ENCODE measurements around the gene ABAT. TPM values are rescaled to one million over a fixed set of nuclear protein-coding genes. Genes with fewer than 3 reads are reported as not detected.

The ABAT gene
- total RNA-seq, 1 donor from 2014 or later, result 1.4 TPM

DNA sequence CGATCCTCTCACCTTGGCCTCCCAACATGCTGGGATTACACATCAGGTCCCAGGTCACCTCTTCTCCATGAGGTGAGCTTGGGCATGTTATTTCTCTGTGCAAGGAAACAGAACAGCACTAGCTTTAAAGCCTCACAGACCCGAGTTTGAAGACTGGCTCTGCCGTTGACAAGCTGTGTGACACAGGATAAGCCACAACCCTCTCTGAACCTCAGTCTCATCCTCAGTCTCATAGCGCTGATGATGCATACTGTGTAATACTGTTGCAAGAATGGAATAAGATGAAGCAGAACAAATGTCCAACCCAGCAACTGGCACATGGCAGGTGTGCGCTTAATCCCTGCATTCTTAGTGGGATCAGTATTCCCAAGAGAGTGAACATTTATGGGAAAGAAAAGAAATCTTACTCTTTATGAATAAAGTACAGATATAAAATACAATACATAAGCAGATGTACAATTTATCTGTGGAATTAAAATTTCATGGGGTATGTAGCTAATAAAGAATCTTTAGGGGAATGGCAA lies 43.5 kb downstream of the ABAT start:
- DNase-seq, result no peak

DNA sequence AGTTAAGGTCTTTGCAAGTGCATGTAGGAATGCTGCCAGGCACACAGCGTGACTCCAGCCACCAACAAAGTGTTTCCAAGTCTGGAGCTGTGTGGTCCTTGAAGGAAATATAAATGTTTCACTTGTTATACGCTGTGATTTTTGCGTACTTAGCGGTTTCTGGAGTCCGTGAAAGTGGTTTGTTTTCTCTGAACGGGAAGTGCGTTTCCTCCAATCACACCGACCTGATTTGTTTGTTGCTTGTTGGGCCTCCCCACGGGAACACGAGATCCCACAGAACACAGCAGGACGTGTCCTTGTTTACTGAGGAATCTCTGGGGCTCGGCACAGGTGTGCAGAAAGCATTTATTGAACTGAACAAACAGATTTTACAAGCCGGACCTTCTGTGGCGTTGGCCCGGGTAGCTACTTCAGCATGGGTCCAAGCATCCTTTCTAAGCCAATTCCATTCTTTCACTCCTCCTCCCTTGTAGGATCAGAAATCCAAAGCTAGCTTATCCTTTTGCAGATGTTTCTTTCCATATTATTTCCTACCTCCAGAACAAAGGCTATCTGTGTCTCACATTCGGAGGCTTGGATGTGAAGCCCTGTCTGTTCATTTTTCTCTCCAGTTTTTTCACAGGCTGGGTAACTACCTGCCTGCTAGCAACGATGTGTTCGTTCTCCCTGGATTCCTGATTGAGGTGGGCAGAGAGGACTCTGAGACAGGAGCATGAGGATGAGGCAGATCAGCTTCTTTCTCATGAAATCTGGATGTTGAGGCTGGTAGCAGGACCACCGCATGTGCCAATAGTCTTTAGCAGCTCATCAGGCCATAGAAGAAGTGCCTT lies 44.6 kb downstream of the ABAT start:
- DNase-seq, result no peak

- DNase-seq, result no peak
These were observed 45.9 kb downstream of the ABAT start for GRCh38 chr16:8720080-8720966.

DNA sequence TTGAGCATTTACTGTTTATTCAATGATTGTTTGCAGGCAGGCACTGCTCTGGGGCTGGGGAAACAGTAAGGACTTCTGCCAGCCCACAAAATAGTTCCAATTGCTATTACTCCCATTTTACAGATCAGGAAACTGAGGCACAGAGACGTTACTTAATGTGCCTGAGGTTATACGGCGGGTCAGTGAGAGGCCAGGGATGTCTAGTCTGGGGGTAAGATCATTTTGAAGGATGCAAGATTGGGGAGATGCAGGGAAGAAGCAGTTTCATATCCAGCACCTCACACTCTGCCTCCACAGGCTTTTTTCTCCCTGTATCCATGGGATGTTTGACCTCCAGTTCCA lies 46.5 kb downstream of the ABAT start:
- DNase-seq, result no peak

GRCh38 chr16:8721336-8722024 lies 47.1 kb downstream of the ABAT start:
- no peak for DNase-seq

- DNase-seq, result no peak
These were observed 47.6 kb downstream of the ABAT start for GRCh38 chr16:8722025-8722348.

- no peak for DNase-seq
These were observed 51.2 kb downstream of the ABAT start for GRCh38 chr16:8725513-8726178.

DNA sequence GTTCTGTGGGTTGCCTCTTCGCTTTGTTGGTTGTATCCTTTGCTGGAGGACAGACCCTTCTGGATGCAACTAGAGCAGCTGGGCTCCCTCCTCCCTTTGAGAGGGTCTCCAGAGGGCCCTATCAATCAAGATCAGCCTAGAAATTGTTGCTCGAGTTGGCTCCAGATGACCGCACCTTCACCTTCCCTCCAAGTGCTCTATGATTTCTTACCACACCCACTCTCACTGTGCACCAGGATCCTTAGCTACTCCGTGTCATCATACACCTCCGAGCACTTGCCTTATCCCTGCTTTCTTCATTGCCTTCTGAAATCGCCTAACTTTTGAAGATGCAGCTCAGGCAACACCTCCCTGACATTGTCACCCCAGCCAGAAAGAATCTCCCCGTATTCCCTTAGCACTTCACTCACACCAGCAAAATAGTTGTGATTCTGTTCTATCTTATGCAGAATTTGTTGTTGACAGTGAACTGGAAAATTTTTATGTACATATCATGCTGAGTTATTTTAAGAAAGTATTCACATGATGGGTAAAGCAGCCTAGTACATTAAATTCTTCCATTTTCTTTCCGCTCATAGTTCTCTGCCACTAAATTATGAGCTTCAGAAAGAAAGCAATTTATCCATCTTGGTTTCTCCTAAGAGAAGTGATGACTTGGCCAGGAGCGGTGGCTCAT lies 52.9 kb downstream of the ABAT start:
- DNase-seq, result no peak

GRCh38 chr16:8727857-8728618 lies 53.6 kb downstream of the ABAT start:
- no peak for DNase-seq

DNA sequence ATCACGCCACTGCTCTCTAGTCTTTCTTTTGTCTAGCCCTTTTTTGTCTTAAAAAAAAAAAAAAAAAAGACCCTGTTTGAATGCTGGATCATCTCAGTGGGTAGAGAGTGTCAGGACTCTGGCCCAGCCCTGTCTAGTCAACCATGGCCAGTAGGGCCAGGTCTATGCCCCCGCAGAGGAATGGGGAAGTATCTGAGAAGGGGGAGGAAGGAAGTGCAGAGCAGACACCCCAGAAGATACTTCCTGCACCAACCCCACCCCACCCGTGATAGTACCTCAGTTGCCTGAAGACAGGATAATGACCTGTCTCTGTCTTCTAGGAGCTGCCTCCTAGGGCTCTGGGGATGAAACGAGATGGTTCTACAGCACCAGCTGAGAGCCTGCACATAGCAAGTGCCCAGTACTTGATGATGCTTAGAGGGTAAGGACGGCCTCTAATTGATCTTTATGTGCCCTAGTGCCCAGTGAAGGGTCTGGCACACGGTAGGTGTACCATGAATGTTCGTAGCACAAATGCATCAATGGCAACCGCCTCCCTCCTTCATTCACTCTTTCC lies 55.4 kb downstream of the ABAT start:
- DNase-seq, result no peak

GRCh38 chr16:8730335-8730915 lies 56.0 kb downstream of the ABAT start:
- DNase-seq, result no peak

- no peak for DNase-seq
These were observed 59.6 kb downstream of the ABAT start for GRCh38 chr16:8733849-8734540.

GRCh38 chr16:8735574-8735973 lies 61.2 kb downstream of the ABAT start:
- DNase-seq, result no peak

GRCh38 chr16:8736123-8736668 lies 61.8 kb downstream of the ABAT start:
- DNase-seq, result no peak

GRCh38 chr16:8739151-8739550 lies 64.7 kb downstream of the ABAT start:
- DNase-seq, result no peak

DNA sequence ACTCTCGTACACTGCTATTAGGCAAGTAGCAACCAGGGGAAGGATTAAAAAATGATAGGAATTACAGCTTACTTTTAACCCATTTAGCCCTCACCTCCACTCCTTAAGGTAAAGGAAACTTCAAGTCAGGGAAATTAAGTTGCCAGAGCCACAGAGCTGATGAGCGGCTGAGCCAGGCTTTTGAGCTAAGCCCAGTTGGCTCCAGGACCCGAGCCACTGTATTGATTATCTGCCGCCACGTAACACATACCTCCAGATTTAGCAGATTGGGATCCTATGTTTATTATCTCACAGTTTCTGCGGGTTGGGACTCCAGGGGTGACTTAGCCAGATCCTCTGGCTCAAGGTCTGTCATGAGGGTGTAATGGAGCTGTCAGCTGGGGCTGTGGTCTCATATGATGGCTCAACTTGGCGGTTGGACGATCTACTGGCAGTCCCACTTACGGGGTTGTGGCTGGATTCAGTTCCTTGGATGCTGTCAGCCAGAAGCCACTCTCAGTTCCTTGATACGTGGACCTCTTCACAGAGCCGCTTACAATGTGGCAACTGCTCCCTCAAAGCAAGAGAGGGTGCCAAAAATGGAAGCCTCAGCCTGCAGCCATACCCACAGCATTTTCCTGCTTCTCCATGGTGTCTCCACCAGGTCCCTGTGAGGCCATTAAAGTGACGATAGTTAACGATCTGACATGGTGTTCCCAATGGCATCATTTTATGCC lies 65.7 kb downstream of the ABAT start:
- no peak for DNase-seq

- no peak for DNase-seq
These were observed 66.4 kb downstream of the ABAT start for GRCh38 chr16:8740775-8741355.

DNA sequence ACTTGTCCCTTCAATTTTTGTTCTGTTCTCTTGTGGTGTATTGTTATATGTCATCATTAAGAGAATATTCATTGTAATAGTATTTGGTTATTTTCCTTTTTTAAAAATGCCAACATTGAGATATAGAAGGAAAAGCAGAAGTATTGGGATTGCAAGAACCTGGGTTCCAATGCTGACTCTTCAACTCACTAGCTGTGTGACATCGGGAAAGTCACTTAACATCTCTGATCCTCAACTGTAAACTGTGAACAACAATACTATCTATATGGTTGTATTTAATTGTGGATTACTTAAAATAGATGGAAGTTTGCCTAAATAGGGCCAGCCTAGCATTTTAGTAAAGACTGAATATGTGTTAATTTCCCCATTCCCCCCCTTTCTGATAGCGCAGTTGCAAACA lies 67.2 kb downstream of the ABAT start:
- no peak for DNase-seq

GRCh38 chr16:8742068-8742467 lies 67.7 kb downstream of the ABAT start:
- no peak for DNase-seq
